NOMO-1 (cell line): ENCODE data around the gene SHISA6.
"Not testable (repeated sequence)": the region's sequence is repeated elsewhere in the genome, so short reads cannot be mapped to it uniquely, and the experiment has no call there.

Experiments
- DNase-seq, 2 experiments: peaks; one replicate each; lab custom pipeline; 2025; ENCODE audit not compliant: unreplicated experiment in 2 of 2; lab: John Stamatoyannopoulos, UW

Gene SHISA6

GRCh38 chr17:11301874-11302273, 60.9 kb downstream of the SHISA6 start:
- not testable (repeated sequence) for DNase-seq

DNA sequence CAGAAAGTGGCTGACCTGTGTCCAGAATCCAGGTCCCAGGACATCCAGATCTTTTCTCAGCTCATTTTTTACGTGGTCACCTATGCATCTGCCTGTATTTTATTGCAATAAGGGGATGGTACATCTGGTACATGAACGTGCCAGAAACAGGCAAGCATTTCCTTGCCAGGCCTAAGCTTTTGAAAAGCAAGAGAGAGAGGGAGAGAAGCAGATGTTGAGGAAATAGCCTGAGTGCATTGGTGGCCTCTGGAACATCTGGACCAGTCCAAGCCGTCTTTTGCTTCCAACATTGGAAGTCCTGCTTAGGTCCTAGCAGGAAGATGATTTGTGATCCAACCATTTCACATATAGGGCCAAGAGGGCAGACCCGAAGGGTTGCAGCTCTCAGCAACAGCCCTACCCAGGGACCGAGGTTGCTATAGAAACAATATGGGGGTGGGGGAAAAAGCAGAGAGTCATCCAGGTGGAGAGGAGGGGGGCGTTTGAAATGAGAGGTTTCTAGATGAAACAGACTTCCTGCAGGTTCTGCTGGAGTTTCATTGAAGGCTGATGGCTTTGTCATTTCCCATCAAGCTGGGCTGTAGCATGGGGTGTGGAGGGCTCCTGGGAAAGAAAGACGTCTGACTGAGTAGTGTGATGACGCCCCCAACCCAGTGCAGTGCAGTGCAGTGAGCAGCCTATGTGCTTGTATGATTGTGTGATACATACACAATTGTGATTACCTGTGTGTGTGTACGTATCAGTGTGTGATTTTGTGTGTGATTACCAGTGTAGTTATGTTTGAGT, 61.6 kb downstream of the SHISA6 start:
- no peak for DNase-seq

DNA sequence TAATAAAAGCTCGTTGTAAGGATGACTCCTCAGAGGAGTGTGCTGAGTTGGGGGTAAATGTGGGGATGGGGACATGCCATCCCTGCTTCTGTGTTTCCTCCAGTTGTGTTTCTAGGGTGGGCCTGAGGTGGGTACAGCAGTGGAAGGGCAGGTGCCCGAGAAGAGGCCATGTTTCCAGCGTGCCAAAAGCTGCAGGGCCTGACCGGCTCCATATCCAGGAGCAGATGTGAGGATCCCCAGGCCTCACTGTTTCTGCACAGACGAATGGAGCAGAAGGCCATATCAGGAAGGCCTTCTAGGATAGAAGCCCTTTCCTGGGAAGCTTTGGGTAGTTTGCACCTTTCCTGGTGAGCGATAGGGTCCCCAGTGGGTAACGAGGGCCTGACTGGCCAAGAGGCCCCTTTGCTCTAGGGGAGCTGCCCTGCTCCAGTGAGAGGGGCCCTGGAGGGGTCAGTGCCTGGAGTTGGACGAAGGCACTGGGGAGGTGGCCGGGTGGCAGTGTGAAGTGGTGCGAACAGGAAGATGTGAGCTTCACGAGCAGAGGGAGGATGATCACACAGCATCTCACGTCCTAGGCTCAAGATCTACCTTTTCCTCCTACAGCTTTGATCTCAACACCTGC, 62.9 kb downstream of the SHISA6 start:
- DNase-seq: no peak

- DNase-seq: no peak
Observed at GRCh38 chr17:11304568-11304967, 63.6 kb downstream of the SHISA6 start.

DNA sequence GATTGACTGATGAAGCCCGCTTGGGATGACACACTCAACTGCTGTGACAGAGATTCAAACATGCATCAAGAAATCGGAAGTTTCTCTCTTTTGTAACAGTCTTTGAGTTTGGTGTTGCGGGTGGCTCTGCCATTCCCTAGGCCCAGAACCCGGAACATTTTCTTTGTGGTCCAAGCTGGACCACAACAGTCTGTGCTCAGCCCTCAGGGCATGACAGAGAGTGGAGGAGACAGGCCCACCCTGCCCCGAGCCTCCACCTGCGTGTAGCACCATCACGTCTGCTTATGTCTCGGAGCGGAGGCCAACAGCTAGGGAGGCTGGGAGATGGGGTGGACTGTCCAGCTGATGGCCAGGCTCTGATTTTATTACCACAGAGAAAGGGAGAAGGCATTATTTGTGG, 64.5 kb downstream of the SHISA6 start:
- DNase-seq: no peak

DNA sequence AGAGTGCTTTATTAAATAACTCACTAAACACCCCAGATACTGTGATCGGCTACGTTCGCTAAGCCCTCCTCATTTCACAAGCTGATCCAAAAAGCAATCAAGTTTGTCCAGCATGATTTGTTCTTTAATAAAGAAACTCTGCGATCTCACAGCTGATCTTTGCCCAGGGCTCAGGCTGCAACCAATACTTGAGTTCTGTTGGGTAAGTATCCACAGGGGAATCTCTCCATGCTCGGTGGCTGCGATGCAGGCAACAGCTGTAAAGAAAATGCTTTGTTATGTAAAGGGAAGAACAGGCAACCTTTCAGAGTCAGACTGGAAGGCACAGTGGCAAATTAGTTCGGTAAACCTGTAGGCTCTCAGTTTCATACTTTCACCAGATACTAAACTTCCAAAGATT, 67.5 kb downstream of the SHISA6 start:
- no peak for DNase-seq

DNA sequence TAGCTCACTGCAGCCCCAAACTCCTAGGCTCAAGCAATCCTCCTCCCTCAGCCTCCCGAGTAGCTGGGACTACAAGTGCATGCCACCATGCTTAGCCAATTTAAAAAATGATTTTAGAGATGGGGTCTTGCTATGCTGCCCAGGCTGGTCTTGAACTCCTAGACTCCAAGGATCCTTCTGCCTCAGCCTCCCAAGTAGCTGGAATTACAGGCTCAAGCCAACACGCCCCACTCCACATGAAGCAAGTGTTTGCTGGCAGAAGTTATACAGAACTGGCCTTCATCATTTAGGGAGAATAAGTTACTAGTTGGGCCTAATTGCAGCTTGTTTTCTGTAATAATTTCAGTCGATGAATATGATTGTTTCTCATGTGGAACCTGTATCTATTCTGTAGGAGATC, 68.0 kb downstream of the SHISA6 start:
- DNase-seq: no peak

- DNase-seq: no peak
Observed at GRCh38 chr17:11309850-11310249, 68.8 kb downstream of the SHISA6 start.

GRCh38 chr17:11316451-11316850, 75.4 kb downstream of the SHISA6 start:
- not testable (repeated sequence) for DNase-seq

DNA sequence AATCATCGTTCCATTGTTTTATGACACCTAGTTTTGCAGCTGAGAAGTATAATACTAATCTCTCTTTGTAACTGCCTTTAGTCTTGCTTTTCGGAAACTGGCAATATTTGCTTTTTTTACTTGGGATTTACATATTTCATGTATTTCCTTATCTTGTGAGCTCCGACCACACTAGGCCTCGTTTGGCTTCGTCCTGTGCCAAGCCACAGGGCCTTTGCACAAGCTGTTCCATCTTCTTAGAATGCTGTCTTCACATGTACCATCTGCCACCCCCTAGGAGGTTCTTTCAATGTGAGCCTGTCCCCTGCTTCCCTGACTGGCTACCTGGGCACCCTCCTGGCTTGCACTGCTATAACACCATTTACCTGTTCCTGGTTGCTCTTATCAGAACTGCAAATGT, 77.2 kb downstream of the SHISA6 start:
- DNase-seq: no peak

DNA sequence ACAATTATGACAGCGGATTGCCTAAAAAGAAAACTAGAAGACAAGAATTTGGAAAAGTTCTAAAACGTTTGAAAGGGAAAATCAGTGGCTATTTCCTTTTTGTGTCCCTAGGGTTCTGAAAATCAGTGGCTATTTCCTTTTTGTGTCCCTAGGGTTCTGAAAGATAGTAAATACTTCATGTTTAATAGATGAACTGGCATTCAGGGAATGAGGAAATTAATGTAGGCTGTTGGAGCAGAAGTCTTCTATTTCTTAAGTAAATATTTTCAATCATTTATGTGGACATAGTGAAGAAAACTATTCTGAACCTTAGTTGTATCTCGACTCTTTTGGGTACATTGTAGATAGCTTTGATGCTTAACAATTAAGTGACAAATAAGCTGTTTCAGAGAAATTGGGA, 78.9 kb downstream of the SHISA6 start:
- no peak for DNase-seq

GRCh38 chr17:11324021-11324420, 83.0 kb downstream of the SHISA6 start:
- DNase-seq: no peak

DNA sequence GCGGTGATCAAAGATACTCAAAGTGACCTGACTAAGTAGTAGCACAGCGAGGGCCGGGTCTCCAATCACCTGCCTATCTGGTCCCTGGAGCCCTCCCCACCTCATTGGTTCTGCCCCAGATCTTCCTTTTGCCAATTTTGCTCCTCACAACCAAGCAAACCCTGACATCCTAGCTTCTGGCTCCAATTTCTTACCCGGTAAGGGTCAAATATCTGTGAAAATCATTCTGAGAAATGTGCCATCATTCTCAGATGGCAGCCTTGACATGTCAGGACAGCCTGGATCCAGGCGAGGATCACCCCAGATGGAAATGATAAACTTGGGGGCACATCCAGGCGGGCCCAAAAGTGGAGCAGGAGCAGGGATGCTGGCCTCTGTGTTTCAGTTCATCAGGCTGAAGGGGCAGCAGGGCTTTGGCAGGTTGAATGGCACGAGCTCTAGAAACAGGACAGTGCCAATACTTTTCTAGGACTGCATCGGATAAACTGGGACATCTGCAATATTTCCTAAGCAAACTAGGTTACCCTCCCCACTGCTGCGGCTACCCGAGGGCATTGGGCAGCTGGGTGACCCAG, 83.9 kb downstream of the SHISA6 start:
- no peak for DNase-seq

- no peak for DNase-seq
Observed at GRCh38 chr17:11326492-11326891, 85.5 kb downstream of the SHISA6 start.

DNA sequence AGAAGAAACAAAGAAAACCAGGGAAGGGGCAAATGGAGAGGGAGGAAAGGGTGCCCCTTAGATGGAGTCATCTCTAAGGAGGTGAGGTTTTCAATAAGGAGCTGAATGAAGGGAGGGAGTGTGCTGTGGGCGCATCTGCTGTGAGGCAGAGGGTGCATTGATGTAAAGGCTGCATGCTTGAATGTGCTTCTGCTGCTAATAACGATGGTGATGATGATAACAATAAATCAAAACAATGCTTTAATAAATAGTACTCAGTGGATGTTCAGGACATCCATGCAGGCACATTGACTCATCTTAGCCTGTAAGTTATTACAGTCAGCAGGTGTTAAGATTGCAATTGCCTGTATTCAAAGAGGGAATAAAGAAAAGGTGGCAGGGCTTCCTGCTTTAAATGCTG, 87.8 kb downstream of the SHISA6 start:
- no peak for DNase-seq

- no peak for DNase-seq
Observed at GRCh38 chr17:11330006-11330405, 89.0 kb downstream of the SHISA6 start.

- DNase-seq: no peak
Observed at GRCh38 chr17:11330826-11331225, 89.8 kb downstream of the SHISA6 start.

DNA sequence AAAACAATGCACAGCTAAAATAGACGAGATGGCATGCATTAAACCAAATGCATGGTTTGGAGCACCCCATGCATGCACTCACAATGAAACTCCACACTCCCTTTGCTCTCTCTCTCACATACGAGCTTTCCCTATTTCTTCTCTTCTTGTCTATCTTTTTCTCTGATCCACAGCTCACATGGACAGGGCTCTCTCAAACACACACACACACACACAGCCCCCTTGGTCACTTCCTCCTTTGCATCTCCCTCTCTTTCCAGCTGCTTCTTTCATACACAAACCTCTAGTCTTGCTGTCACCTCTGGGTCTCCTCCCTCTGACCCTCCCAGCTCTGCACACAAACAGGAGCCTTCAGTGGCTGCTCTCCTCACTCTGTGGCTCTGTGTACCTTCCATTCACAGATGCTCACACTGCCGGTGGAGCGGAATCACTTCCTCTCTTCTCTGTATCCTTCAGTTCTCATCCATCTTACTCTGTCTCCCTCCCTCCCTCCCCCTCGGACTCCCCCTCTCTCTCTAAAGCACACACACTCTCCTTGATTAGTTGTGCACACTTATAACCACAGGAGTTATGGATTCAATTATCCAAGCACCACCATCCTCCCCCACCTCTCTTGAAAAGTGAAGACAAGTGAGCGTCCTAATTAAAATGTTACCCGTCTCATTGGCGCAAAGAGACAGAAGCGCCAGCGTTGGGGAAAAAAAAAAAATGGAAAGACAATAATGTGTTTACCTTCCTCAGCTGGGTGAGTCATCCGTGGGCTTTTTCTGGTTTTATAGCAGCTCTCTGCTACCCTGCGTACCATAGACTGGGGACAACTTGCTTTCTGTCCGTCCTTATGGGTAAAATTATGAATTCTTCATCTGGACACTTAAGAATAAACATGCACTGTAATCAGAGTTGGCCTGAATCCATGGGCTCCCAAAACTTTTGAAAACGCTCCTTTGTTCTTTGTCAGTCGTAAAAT, 90.8 kb downstream of the SHISA6 start:
- DNase-seq: no peak

DNA sequence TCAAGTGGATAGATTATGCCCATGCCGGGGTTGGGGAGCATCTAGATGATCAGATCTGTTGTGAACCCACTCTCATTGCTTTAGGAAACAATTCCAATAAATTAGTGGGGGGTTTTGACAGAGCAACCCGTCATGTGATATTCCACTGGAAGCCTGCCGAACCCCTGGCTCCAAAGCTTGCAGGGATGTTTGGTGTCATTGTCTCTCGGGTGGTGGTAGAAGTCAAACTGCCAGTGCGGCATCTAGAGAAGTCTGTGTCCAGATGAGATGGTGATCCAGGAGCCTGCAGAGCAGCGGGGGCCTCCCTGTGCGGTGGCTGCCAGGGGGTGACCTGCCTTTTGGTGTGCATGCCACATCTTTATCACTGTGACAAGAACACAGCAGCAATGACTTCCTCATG, 91.7 kb downstream of the SHISA6 start:
- no peak for DNase-seq

DNA sequence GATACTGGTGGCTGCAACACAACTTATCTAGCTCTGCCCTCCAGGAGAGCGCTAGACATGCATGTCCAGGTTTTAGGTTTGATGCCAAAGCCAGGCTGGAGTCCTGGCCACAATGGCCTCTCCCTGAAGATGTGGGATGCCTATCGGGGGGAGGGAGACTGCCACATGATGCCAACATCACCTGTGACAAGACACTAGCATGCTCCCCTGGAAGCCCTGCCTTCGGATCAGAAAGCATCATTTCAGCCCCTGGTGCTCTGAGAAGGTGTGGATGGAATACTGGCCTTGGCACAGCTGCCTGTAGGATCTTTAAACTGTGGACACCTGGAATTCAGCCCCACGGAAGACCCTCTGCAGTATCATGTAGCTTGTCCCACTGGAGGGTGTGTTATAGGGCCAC, 93.5 kb downstream of the SHISA6 start:
- DNase-seq: no peak

DNA sequence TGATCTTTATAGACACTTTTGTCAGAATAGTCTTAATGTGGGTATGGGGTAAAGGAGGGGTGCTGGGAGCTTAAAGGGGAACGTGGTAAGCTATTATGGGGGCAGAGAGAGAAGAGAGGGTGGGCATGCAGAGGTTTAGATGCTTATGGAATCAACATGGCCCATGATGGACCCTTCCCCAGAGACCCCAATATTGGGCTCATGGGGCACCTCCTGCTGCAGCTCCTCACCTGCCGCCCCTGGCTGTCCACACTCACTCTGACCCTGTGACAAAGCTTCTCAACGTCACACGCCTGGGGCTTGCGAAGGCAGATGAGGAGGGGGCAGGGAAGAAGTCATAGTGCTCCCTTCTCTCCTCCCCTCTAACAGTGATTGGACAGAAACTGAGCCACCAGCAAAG, 95.3 kb downstream of the SHISA6 start:
- DNase-seq: no peak
